Measurements from ENCODE around the gene RBBP8. TPM values are rescaled to one million over a fixed set of nuclear protein-coding genes. Genes with fewer than 3 reads are reported as not detected.
A peak's percentile ranks its signal among the peaks of the same experiment; 100 is the strongest.

Gene RBBP8
- total and polyA plus RNA-seq, 8 donors = 6.4 to 54.0 (median 30.1) TPM

- intact Hi-C loops (cut with DNase I; ENCODE audit: low total_unique reads) = no loop called here
- 30 to 56% (median 39%) methylated on average over 14 to 15 of the region's 15 CpGs for WGBS, 5 donors
- H3K27ac ChIP-seq = no peak overlapping the region
- TF ChIP-seq POLR2AphosphoS5 (IDR thresholded peaks at IDR 0.05) (no peak), CTCF (IDR thresholded peaks at IDR 0.05) (peak in 1 of 7 experiments; percentile 8)
- H3K9me3 ChIP-seq = no peaks in the 10 kb centered on the region
- H3K4me3 ChIP-seq = no peak overlapping the region
- no peaks in the 10 kb centered on the region for H3K36me3 ChIP-seq
- H3K27me3 ChIP-seq = no peaks in the 10 kb centered on the region
- peaks cover 5 to 11% (median 8%) of the 10 kb centered on the region in 4 donors for H3K4me1 ChIP-seq
- peak; percentile 27 to 78 for DNase-seq
Measured at GRCh38 chr18:23053776-23054457, 120.8 kb downstream of the RBBP8 start.

- WGBS, 5 donors = 87 to 92% (median 89%) methylated on average over 6 of the region's 6 CpGs
- no peak for DNase-seq
- H3K27me3 ChIP-seq = no peaks in the 10 kb centered on the region
- intact Hi-C loops (cut with DNase I; ENCODE audit: low total_unique reads) = no loop called here
- H3K27ac ChIP-seq = no peak overlapping the region
- peaks cover 5 to 11% (median 8%) of the 10 kb centered on the region in 4 donors for H3K4me1 ChIP-seq
- no peaks in the 10 kb centered on the region for H3K36me3 ChIP-seq
- no peak overlapping the region for H3K4me3 ChIP-seq
- TF ChIP-seq POLR2A (IDR thresholded peaks at IDR 0.05) (no peak), POLR2AphosphoS5 (IDR thresholded peaks at IDR 0.05) (no peak), CTCF (IDR thresholded peaks at IDR 0.05) (no peak), EP300 (IDR thresholded peaks at IDR 0.05) (no peak)
- no peaks in the 10 kb centered on the region for H3K9me3 ChIP-seq
Measured at GRCh38 chr18:23054553-23054952, 121.4 kb downstream of the RBBP8 start.

- Histone ChIP-seq H3K36me3 (no peaks in the 10 kb centered on the region), H3K4me1 (peaks cover 5 to 11% (median 8%) of the 10 kb centered on the region in 4 donors), H3K9me3 (no peaks in the 10 kb centered on the region), H3K27ac (no peak overlapping the region), H3K4me3 (no peak overlapping the region), H3K27me3 (no peaks in the 10 kb centered on the region)
- intact Hi-C loops (cut with DNase I; ENCODE audit: low total_unique reads) = no loop called here
- TF ChIP-seq EP300 (IDR thresholded peaks at IDR 0.05) = no peak
- TF ChIP-seq CTCF (IDR thresholded peaks at IDR 0.05) = no peak
- no peak for TF ChIP-seq POLR2A (IDR thresholded peaks at IDR 0.05)
- WGBS, 5 donors = 71 to 82% (median 76%) methylated on average over 4 of the region's 4 CpGs
- no peak for DNase-seq
Measured at GRCh38 chr18:23056315-23056714, 123.2 kb downstream of the RBBP8 start.

GRCh38 chr18:23057096-23057495 lies 124.0 kb downstream of the RBBP8 start:
- no peaks in the 10 kb centered on the region for H3K27me3 ChIP-seq
- no peaks in the 10 kb centered on the region for H3K36me3 ChIP-seq
- no peak for DNase-seq
- TF ChIP-seq POLR2A (IDR thresholded peaks at IDR 0.05) (no peak), CTCF (IDR thresholded peaks at IDR 0.05) (no peak), POLR2AphosphoS5 (IDR thresholded peaks at IDR 0.05) (no peak), EP300 (IDR thresholded peaks at IDR 0.05) (no peak)
- H3K4me3 ChIP-seq = no peak overlapping the region
- H3K4me1 ChIP-seq = peaks cover 5 to 11% (median 8%) of the 10 kb centered on the region in 4 donors
- no peak overlapping the region for H3K27ac ChIP-seq
- 89 to 98% (median 92%) methylated on average over 2 of the region's 2 CpGs for WGBS, 5 donors
- no peaks in the 10 kb centered on the region for H3K9me3 ChIP-seq
- intact Hi-C loops (cut with DNase I; ENCODE audit: low total_unique reads) = no loop called here

Measured in stomach (tissue), 9 donors.